BLaER1 treated with 17β-estradiol and CSF1 and Interleukin-3, amounts not matched to agents 10 nM and 100 nM (cell line): ENCODE results near the gene RER1.
A peak's percentile ranks its signal among the peaks of the same experiment; 100 is the strongest.

Experiments used
- H3K27ac ChIP-seq, 11 experiments: shearing (Covaris generic); formaldehyde crosslinking; 2 replicates each; pipeline ENCODE4 v1.8.1; 2022
- H3K27me3 ChIP-seq, 11 experiments: shearing (Covaris generic); formaldehyde crosslinking; 2 replicates each; pipeline ENCODE4 v1.8.1; 2022
- H3K36me3 ChIP-seq, 11 experiments: shearing (Covaris generic); formaldehyde crosslinking; 2 replicates each; pipeline ENCODE4 v1.8.1; 2022
- H3K4me1 ChIP-seq, 10 experiments: shearing (Covaris generic); formaldehyde crosslinking; 2 replicates each; pipeline ENCODE4 v1.8.1; 2022
- H3K4me2 ChIP-seq, 11 experiments: shearing (Covaris generic); formaldehyde crosslinking; 2 replicates each; pipeline ENCODE4 v1.8.1; 2022
- H3K4me3 ChIP-seq, 10 experiments: shearing (Covaris generic); formaldehyde crosslinking; 2 replicates each; pipeline ENCODE4 v1.8.1; 2022
- H3K9ac ChIP-seq, 11 experiments: shearing (Covaris generic); formaldehyde crosslinking; 2 replicates each; pipeline ENCODE4 v1.8.1; 2022
- H3K9me3 ChIP-seq, 11 experiments: shearing (Covaris generic); formaldehyde crosslinking; replicated peaks in 1 of 11; 2 replicates each; pipeline ENCODE4 v1.8.1; 2022
- H4K20me1 ChIP-seq, 11 experiments: shearing (Covaris generic); formaldehyde crosslinking; 2 replicates each; pipeline ENCODE4 v1.8.1; 2022
- Cebpa-rat ChIP-seq, 11 experiments: shearing (Covaris generic); IDR thresholded peaks; 2 replicates each; pipeline ENCODE4 v1.8.1; 2022

The RER1 gene

GRCh38 chr1:2409745-2410144 lies 18.1 kb downstream of the RER1 start:
- Histone ChIP-seq H3K36me3 (peaks cover 22 to 56% (median 43%) of the 10 kb centered on the region in 11 experiments), H3K27me3 (no peaks in the 10 kb centered on the region), H4K20me1 (peaks cover under 1 to 29% (median 16%) of the 10 kb centered on the region in 11 experiments; a peak in 16 of 22 replicates), H3K4me3 (no peak overlapping the region), H3K9ac (peak overlapping the region in 2 of 11 experiments; percentile 3 to 28; a peak in 2 of 22 replicates), H3K9me3 (no peaks in the 10 kb centered on the region), H3K4me1 (peaks cover 26 to 36% (median 30%) of the 10 kb centered on the region in 10 experiments), H3K27ac (no peak overlapping the region), H3K4me2 (no peak overlapping the region)
- no peak for TF ChIP-seq Cebpa-rat (IDR thresholded peaks at IDR 0.05)

DNA sequence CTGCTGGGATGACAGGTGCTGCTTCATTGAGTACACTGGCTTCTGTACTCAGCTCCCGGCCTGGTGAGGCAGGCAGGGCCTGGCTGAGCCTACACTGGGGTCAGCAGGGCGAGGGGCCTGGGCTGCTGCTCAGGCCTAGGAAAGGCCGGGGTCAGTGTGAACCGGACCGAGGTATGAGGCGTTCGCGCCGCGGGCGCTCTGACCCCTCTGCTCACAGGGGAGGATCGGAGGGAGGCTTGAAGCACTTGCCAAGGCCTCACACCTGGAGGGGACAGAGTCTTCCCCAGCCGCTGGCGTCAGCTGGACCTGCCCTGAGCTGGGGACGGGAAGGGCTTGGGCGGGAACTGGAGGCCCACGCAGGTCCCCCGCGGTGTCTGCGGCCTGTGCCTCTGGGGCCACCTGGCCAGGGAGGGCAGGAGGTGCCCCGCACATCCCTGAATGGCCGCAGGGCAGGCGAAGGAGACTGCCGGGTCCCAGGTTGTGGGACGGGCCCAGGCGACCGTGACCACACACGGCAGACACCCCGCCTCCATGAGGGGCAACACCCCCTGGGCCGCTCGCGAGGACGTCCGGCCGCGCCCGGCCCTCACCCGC lies 20.3 kb downstream of the RER1 start:
- H3K9me3 ChIP-seq: no peaks in the 10 kb centered on the region
- peaks cover 45 to 57% (median 51%) of the 10 kb centered on the region in 10 experiments for H3K4me1 ChIP-seq
- no peak for TF ChIP-seq Cebpa-rat (IDR thresholded peaks at IDR 0.05)
- H3K36me3 ChIP-seq: peaks cover 4 to 35% (median 23%) of the 10 kb centered on the region in 11 experiments; a peak in 16 of 22 replicates
- peak overlapping the region; percentile 63 to 98 (median 85) for H3K27ac ChIP-seq
- peaks cover 0 to 18% (median 0%) of the 10 kb centered on the region in 11 experiments; a peak in 7 of 22 replicates for H4K20me1 ChIP-seq
- H3K9ac ChIP-seq: peak overlapping the region; percentile 80 to 99 (median 93)
- peaks cover 0 to 12% (median 0%) of the 10 kb centered on the region in 11 experiments; a peak in 9 of 22 replicates for H3K27me3 ChIP-seq
- H3K4me2 ChIP-seq: peak overlapping the region; percentile 89 to 100 (median 97)
- H3K4me3 ChIP-seq: peak overlapping the region; percentile 86 to 98 (median 97)

DNA sequence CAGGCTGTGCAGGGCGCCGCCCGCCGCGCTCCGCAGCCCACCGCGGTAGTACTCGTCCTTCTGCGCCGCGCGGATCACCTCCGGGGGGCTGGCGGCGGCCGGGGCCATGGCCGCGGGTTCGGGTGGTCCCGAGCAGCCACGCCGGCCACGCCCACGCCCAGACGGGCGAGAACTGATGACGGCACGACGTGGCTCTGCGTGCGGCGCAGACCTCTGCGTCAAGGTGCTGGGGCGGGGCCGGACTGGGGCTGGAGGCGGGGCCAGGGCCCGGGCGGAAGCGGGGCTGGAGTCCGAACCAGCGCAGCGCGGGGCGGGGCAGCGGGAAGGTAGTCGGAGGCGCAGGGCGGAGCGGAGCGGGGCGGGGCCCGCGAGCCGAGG lies 20.7 kb downstream of the RER1 start, which contains the start of gene PEX10:
Gene PEX10 (minus strand): TSS at position 170 of the 378 bp plus-strand sequence. CDS start 62 bp downstream, at position 108.
- H3K4me1 ChIP-seq: peaks cover 46 to 59% (median 53%) of the 10 kb centered on the region in 10 experiments
- peaks cover 0 to 14% (median 0%) of the 10 kb centered on the region in 11 experiments; a peak in 6 of 22 replicates for H4K20me1 ChIP-seq
- no peaks in the 10 kb centered on the region for H3K9me3 ChIP-seq
- H3K9ac ChIP-seq: peak within 1 kb of the TSS; percentile 80 to 99 (median 93)
- H3K4me2 ChIP-seq: peak within 1 kb of the TSS; percentile 98 to 100 (median 100)
- peak within 1 kb of the TSS; percentile 86 to 98 (median 97) for H3K4me3 ChIP-seq
- H3K27me3 ChIP-seq: peaks cover 0 to 12% (median 0%) of the 10 kb centered on the region in 11 experiments; a peak in 10 of 22 replicates
- no peak for TF ChIP-seq Cebpa-rat (IDR thresholded peaks at IDR 0.05)
- peaks cover 0 to 30% (median 19%) of the 10 kb centered on the region in 11 experiments; a peak in 14 of 22 replicates for H3K36me3 ChIP-seq
- peak within 1 kb of the TSS; percentile 68 to 98 (median 86) for H3K27ac ChIP-seq

DNA sequence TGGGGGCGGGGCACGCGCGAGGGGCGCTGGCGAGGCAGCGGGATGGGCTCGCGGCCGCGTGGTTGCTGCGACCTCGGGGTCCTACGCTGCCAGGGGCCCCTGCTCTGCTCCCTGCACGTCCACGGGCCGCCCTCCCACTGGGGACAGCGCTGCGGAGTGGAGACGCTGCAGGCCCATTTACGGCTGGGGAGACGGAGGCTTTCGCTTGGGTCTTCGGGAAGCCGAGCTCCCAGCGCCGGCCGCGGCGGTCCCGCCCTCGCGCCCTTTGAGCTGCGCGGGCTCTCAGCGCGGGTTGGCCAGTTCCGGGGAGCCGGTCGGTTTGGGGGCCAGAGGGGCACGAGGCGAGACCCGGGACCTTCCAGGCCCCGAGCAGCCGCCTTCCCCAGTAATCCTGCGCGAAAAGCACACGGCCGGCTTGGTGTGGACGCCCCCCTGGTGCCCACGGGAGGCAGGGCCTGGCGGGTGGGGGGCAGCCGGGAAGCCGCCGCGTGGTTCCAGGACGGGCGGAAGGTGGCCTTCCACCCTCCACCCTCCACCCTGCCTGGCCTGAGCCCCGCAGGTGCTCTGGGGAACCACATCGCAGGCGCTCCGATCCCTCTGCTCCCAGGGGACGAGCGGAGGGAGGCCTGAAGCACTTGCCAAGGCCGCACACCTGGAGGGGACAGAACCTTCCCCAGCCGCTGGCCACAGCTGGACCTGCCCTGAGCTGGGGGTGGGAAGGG lies 21.3 kb downstream of the RER1 start:
- H4K20me1 ChIP-seq: peaks cover 0 to 14% (median 0%) of the 10 kb centered on the region in 11 experiments; a peak in 7 of 22 replicates
- peaks cover 0 to 26% (median 16%) of the 10 kb centered on the region in 11 experiments; a peak in 12 of 22 replicates for H3K36me3 ChIP-seq
- peaks cover 46 to 59% (median 53%) of the 10 kb centered on the region in 10 experiments for H3K4me1 ChIP-seq
- peak overlapping the region; percentile 86 to 98 (median 97) for H3K4me3 ChIP-seq
- peak overlapping the region; percentile 80 to 99 (median 93) for H3K9ac ChIP-seq
- H3K27me3 ChIP-seq: peaks cover 0 to 13% (median 0%) of the 10 kb centered on the region in 11 experiments; a peak in 10 of 22 replicates
- H3K27ac ChIP-seq: peak overlapping the region; percentile 68 to 94 (median 84)
- no peaks in the 10 kb centered on the region for H3K9me3 ChIP-seq
- peak overlapping the region; percentile 98 to 100 (median 100) for H3K4me2 ChIP-seq
- TF ChIP-seq Cebpa-rat (IDR thresholded peaks at IDR 0.05): no peak

DNA sequence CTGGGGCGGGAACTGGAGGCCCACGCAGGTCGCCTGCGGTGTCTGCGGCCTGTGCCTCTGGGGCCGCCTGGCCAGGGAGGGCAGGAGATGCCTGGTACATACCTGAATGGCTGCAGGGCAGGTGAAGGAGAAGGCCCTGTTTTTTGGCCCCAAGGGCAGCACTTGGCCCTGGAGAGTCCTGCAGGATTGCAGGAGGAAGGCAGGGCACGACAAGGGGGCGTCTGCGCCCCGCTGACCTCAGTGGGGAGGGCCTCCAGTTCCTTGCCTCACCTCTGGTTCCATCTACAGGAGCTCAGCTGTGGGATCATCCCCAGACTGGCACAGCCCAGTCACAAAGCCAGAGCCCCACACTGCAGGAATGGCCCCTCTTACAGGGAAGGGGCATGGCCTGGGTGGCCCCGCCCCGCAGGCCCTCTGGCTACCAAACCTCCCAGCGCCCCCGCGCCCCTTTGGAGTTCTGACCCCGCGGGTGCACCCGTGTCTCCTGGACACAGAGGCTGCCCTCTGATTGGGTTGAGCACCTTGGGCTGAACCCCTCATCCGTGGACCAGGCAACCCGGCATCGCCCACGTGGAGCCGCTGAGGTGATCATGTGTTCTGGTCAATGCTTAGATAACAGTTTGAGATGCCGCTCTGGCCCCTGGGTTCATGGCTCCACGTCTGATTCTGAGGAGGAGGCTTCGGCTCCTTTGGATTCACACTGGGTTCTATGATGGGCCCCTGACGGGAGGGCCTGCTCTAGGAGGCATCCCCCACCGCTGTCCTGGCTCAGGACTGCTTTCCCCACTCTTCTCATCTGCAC lies 22.1 kb downstream of the RER1 start:
- Histone ChIP-seq H3K27ac (peak overlapping the region in 9 of 11 experiments; percentile 78 to 94 (median 86); a peak in 15 of 22 replicates), H3K4me2 (peak overlapping the region; percentile 98 to 100 (median 100)), H3K4me3 (peak overlapping the region; percentile 86 to 98 (median 97)), H3K4me1 (peaks cover 46 to 59% (median 53%) of the 10 kb centered on the region in 10 experiments), H3K36me3 (peaks cover 0 to 19% (median 9%) of the 10 kb centered on the region in 11 experiments; a peak in 10 of 22 replicates), H3K9me3 (no peaks in the 10 kb centered on the region), H3K9ac (peak overlapping the region; percentile 80 to 99 (median 93)), H3K27me3 (peaks cover 0 to 20% (median 7%) of the 10 kb centered on the region in 11 experiments; a peak in 16 of 22 replicates), H4K20me1 (peaks cover 0 to 14% (median 0%) of the 10 kb centered on the region in 11 experiments; a peak in 7 of 22 replicates)
- TF ChIP-seq Cebpa-rat (IDR thresholded peaks at IDR 0.05): no peak

- peak overlapping the region in 4 of 11 experiments; percentile 15 to 92 (median 42); a peak in 7 of 22 replicates for H3K27ac ChIP-seq
- no peak for TF ChIP-seq Cebpa-rat (IDR thresholded peaks at IDR 0.05)
Observed at GRCh38 chr1:2414297-2414958, 22.8 kb downstream of the RER1 start.

GRCh38 chr1:2415337-2415736 lies 23.7 kb downstream of the RER1 start:
- Histone ChIP-seq H4K20me1 (peaks cover 0 to 15% (median 0%) of the 10 kb centered on the region in 11 experiments; a peak in 7 of 22 replicates), H3K27me3 (peaks cover 0 to 28% (median 9%) of the 10 kb centered on the region in 11 experiments; a peak in 16 of 22 replicates), H3K36me3 (peaks cover 0 to 3% (median 0%) of the 10 kb centered on the region in 11 experiments; a peak in 3 of 22 replicates), H3K4me1 (peaks cover 46 to 57% (median 53%) of the 10 kb centered on the region in 10 experiments), H3K9me3 (no peaks in the 10 kb centered on the region), H3K27ac (no peak overlapping the region), H3K9ac (peak overlapping the region in 2 of 11 experiments; percentile 1 to 16; a peak in 2 of 22 replicates), H3K4me2 (peak overlapping the region; percentile 55 to 100 (median 100)), H3K4me3 (no peak overlapping the region)
- no peak for TF ChIP-seq Cebpa-rat (IDR thresholded peaks at IDR 0.05)

More at GRCh38 chr1:2414297-2414958, 22.8 kb downstream of the RER1 start:
- Histone ChIP-seq H3K9me3 (no peaks in the 10 kb centered on the region), H3K4me2 (peak overlapping the region; percentile 98 to 100 (median 100)), H3K4me1 (peaks cover 46 to 59% (median 53%) of the 10 kb centered on the region in 10 experiments), H3K9ac (peak overlapping the region in 10 of 11 experiments; percentile 2 to 99 (median 93); a peak in 17 of 22 replicates), H3K4me3 (peak overlapping the region in 6 of 10 experiments; percentile 86 to 98 (median 96); a peak in 8 of 20 replicates), H3K27me3 (peaks cover 0 to 28% (median 9%) of the 10 kb centered on the region in 11 experiments; a peak in 16 of 22 replicates), H3K36me3 (peaks cover 0 to 12% (median 6%) of the 10 kb centered on the region in 11 experiments; a peak in 7 of 22 replicates), H4K20me1 (peaks cover 0 to 15% (median 0%) of the 10 kb centered on the region in 11 experiments; a peak in 7 of 22 replicates)
